Activated CD8-positive, alpha-beta memory T cell treated with anti-CD3 and anti-CD28 coated beads for 4 hours (primary cell): ENCODE data around the gene CTAG2.
"Not testable (repeated sequence)": the region's sequence is repeated elsewhere in the genome, so short reads cannot be mapped to it uniquely, and the experiment has no call there.

Experiments used
- DNase-seq, 2 donors: peaks; one replicate each; pipeline ENCODE4 v3.0.0-alpha.2; 2020; ENCODE audit warnings: low read depth in 2 of 2

The CTAG2 gene

GRCh38 chrX:154653413-154653812 is at the start of gene CTAG2:
Gene CTAG2, minus strand, starts transcription at chrX:154653579. Its CDS starts 64 bp downstream, at chrX:154653515.
- not testable (repeated sequence) for DNase-seq

DNA sequence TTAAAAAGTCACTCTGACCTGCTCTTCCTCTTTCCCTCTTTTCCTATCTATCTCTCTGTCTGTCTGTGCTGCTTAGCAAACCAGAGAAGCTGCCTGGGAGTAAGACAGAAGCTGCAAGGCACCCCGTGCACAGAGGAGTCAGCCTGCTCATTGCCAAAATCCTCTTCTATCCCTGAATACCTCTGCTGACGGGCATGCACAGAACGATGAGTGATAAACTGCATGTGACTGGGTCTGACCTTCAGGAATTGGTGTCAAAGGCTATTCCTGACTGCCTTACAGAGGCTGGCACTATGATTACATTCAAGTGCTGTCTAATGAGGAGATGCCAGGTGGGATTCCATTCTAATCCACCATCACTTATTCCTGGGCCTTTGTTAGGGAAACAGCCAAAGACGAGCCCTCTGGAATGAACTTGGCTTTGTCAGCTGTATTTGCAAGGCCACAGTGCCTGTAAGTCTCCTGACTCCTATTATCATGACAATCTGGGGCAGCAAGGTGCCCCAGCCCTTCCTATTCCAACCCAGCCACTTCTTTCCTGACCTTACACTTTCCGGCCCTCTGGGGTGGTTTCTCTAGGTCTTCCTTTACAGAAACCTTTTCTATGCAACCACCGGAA is 45.4 kb upstream of the CTAG2 start:
- no peak for DNase-seq

DNA sequence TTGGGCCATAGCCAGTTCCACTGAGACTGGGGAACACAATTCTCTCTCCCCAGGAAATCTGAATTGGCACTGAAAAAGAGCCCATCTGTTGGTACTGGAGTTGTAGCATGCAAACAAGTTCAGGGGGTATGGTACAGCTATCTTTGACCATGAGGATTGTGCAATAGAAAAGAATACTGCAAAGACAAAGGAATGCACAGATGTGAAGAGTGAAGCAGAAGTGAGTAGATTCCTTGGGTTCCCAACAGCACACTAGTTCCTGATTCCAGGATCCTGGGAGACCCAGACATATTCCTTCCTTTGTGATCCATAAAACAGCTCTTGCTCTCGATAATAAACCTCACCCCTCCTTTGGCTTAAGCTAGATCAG is 43.3 kb upstream of the CTAG2 start:
- DNase-seq: no peak

- DNase-seq: no peak
Observed at GRCh38 chrX:154695911-154696675, 42.7 kb upstream of the CTAG2 start.

DNA sequence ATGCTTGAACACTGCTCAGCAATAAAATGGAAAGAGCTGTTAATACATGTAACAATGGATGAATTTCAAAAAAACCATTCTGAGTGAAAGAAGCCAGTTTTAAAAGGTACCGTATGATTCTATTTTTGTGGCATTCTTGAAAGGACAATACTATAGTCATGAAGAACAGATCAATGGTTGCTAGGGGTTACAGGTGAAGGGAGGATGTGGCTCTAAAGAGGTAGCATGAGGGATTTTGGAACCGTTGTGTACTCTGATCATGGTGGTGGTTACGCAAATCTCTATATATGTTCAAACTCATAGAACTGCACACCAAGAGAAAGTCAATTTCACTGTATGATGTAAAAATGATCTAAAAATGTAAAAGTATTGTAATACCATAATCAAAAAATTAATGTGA is 40.0 kb upstream of the CTAG2 start:
- no peak for DNase-seq

DNA sequence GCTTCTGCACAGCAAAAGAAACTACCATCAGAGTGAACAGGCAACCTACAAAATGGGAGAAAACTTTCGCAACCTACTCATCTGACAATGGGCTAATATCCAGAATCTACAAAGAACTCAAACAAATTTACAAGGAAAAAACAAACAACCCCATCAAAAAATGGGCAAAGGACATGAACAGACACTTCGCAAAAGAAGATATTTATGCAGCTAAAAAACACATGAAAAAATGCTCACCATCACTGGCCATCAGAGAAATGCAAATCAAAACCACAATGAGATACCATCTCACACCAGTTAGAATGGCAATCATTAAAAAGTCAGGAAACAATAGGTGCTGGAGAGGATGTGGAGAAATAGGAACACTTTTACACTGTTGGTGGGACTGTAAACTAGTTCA is 37.1 kb upstream of the CTAG2 start:
- not testable (repeated sequence) for DNase-seq

DNA sequence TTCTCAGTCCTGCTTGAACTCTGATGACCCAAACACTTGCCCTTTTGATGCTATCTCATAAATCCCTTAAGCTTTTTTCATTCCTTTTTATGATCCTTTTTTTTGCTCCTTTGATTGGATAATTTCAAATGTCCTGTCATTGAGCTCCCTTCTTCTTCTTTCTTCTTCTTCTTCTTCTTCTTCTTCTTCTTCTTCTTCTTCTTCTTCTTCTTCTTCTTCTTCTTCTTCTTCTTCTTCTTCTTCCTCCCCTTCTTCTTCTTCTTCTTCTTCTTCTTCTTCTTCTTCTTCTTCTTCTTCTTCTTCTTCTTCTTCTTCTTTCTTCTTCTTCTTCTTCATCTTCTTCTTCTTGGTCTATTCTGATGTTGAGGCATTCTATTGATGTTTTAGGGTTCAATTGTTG is 18.7 kb upstream of the CTAG2 start:
- DNase-seq: not testable (repeated sequence)

DNA sequence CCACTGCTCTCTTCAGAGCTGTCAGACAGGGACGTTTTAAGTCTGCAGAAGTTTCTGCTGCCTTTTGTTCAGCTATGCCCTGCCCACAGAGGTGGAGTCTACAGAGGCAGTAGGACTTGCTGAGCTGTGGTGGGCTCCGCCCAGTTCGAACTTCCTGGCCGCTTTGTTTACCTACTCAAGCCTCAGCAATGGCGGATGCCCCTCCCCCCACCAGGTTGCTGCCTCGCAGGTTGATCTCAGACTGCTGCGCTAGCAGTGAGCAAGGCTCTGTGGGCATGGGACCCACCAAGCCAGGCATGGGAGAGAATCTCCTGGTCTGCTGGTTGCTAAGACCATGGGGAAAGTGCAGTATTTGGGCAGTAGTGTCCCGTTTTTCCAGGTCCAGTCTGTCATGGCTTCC is 17.5 kb upstream of the CTAG2 start:
- DNase-seq: not testable (repeated sequence)

GRCh38 chrX:154661899-154662298 is 8.5 kb upstream of the CTAG2 start:
- no peak for DNase-seq

GRCh38 chrX:154661170-154661569 is 7.8 kb upstream of the CTAG2 start:
- DNase-seq: no peak

DNA sequence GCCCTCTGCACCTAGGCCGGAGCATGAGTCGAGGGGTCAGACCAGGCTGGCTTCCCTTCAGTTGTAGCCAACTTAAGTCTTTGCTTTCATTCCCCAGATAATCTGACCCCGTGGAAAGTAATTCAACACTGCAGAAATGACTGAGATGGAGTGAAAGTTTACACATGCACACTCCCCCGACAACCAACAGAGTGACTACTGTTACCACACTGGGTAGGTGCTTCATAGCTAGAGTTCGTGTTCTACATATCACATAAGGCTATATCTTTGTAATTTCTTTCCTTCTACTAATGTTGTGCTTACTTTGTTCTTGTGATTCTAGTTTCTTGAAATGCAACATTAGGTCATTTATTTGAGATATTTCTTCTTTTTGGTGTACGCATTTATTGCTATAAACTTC is 7.2 kb upstream of the CTAG2 start:
- DNase-seq: no peak

DNA sequence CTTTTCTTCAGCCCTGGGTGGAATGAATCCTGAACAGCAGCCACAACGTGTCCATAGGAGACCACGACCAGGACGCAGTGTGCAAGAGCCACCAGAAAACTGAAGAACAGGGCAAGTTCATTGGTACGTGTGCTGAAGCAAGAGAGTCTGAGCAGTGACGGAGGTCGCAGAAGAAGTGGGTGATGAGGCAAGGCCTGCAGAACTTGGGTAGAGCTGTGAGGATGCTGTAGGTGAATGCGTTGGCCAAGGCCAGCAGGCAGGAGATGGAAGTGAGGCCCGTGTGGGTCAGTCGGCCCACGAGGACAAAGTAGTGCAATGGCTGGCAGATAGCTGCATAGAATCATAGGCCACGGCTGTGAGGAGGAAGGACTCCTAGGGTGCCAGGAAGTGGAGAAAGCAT is 5.6 kb upstream of the CTAG2 start:
- no peak for DNase-seq

GRCh38 chrX:154658187-154658586 is 4.8 kb upstream of the CTAG2 start:
- no peak for DNase-seq

- DNase-seq: no peak
Observed at GRCh38 chrX:154657226-154657805, 3.9 kb upstream of the CTAG2 start.

DNA sequence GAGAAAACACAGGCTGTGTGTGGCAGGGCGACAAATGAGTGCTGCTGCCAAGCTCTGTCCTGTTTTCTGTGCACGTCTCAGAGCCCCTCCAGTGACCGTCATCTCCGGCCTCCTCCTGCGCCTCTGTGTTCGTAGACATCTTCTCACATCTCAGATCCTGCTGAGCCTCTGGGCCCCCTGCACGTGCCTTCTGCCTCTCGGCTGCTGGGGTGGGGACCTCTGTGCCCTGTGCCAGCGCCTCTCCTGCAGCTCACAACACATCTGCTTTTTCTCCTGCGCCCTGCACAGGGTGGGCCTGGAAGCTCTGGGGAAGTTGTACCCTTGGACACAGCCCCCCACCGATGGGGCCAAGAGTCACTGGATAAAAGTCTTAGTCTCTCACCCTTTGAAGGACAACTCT is 2.4 kb upstream of the CTAG2 start:
- DNase-seq: no peak

DNA sequence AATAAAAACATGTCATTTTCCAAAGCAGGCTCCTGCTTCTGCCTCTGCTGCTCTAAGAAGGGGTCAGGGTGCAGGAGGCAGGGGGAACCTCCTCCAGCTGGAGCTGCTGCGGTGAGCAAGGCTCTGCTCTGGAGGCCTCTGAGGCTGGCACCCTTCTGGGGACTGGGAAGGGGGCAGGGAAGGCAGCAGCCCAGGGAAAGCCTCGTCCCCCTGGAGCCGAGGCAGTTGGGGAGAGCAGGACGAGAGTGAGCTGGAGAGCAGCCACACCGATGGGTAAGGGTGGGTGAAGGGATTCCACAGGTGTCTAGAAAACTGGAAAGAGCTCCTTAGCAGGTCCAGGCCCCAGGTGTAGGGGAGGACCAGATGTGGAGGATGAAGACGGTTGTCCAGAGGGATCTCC is 2.0 kb upstream of the CTAG2 start:
- DNase-seq: no peak

- no peak for DNase-seq
Observed at GRCh38 chrX:154654925-154655324, 1.5 kb upstream of the CTAG2 start.

DNA sequence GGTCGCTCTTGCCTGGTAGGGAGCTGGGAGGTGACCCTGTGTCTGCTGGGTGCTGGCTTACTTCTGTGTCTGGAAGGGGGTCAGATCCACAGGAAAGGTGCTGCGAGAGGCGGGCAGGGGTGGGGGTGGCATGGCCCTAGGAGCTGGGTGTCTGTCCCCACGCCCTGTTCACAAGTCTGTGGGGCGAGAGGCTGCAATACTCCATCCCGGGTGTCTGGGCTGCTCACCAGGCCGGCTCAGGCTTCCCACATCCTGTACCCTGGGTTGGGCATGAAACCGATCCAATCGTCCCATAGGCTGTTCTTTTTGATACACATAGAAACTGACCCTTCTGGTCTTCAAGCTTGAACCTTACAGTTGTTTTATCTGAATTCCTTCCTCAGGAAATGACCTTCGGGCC is 993 bp upstream of the CTAG2 start:
- DNase-seq: no peak

GRCh38 chrX:154653048-154653401 is 354 bp downstream of the CTAG2 start:
- no peak for DNase-seq

DNA sequence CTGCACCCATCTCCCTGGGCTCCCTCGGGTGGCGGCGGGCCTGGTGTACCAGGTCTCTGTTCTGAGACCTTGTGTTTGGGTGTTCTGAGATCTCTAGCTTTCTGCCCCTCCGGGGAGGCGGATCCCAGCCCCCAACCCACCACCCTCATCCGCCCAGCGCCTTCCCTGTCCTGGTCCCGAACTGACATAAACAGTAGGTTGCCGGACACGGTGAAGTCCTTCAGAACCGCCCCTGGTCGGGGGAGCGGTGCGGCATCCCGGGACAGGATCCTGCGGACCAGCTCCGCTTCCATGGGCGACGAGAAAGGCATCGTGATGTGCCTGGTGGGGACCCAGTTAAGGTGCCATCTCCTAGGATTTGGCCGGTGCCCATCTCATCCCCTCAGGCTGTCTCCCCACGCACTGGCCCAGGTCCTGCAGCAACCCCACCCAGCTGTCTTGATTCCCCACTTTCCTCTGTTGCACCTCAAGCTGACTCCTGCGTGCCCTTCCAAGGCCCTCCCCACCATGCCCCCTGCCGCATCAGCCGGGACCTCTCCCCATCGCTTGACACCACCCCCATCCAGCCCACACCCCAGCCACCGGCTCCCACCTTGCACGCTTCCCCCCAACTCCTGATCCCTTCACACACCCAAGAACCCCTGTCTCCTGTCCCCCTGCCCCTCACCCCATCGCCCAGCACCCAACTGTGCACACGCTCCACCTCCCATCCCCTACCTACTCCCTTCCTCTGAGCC is 900 bp downstream of the CTAG2 start:
- DNase-seq: no peak

- DNase-seq: no peak
Observed at GRCh38 chrX:154650221-154650510, 3.2 kb downstream of the CTAG2 start.

DNA sequence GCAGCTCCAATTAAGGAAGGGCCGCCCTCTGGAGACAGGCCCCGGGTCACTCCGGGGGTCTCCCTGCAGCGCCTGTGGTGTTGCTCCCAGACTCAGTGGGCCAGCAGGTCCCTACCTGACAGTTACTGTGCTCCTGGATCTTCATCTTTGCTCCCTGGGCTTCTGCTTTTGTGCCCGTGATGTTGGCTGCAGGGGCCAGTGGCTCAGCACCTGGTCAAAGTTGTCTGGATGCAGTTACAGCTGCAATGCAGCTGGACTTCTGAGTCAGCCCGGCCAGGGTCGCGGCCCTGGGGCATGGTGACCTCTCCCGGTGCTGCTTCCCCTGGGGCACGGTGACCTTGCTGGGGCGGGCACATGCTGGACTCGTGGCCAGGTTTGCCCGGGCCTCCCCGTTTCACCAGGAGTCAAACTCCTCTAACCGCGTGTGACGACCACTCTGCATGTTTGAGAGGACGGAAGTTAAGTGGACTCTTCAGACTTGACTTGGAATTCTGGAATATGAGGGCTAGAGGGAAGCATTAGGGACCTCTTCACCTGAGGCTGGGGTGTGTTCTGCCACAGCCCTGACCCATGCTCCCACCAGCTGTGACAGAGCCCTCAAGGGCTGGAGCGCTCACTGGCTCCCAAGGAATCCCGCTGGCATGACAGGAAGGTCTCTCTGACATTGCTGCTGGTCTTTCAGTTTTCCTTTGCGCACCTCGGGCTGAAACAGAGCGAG is 3.7 kb downstream of the CTAG2 start:
- no peak for DNase-seq
